IMR-90 (cell line): Measurements from ENCODE around the gene HSD11B1L. TPM values are rescaled to one million over a fixed set of nuclear protein-coding genes. Genes with fewer than 3 reads are reported as not detected.

Experiments
- ATAC-seq: fragments of 200-7000 bp; cut with Tn5 transposase; 2 replicates; pipeline ENCODE4 v1.9.1; 2020; ENCODE audit warnings: low read depth, mild to moderate bottlenecking, moderate library complexity
- BruUV-seq: library from RNA; stranded (reverse); fragments of 400-500 nt; replicated peaks from 2 replicates; lab custom pipeline; 2021; lab: Mats Ljungman, UMichigan
- CTCF ChIA-PET: fragments of 300-600 bp; formaldehyde crosslinking; extraction: SDS; loops from one replicate; lab custom pipeline; 2021; ENCODE audit warnings: antibody characterized with exemption; lab: Yijun Ruan, JAX
- POLR2A ChIA-PET: fragments of 300-600 bp; sonication (Branson Sonifier 250); formaldehyde crosslinking; loops from one replicate; lab custom pipeline; 2022; ENCODE audit warnings: antibody characterized with exemption; ENCODE audit not compliant: unreplicated experiment; lab: Charles Lee
- DNase-seq: peaks from one replicate; pipeline ENCODE4 v3.0.0; 2013
- H2AFZ ChIP-seq: replicated peaks from 2 replicates; pipeline ENCODE3; 2013; ENCODE audit warnings: low read length, mild to moderate bottlenecking; ENCODE audit not compliant: poor library complexity
- H2AK5ac ChIP-seq: 2 replicates; pipeline ENCODE4 v1.6.1; 2013; ENCODE audit warnings: low read depth, low read length, inconsistent platforms
- H2AK9ac ChIP-seq: replicated peaks from 2 replicates; pipeline ENCODE3; 2013; ENCODE audit warnings: mild to moderate bottlenecking, low read depth, low read length, moderate library complexity; ENCODE audit not compliant: poor library complexity
- H2BK120ac ChIP-seq: 2 replicates; pipeline ENCODE4 v1.6.1; 2013; ENCODE audit warnings: low read depth, low read length, inconsistent platforms
- H2BK15ac ChIP-seq: 3 replicates; pipeline ENCODE4 v1.6.1; 2013; ENCODE audit warnings: low read depth, low read length, inconsistent platforms
- H2BK20ac ChIP-seq: 2 replicates; pipeline ENCODE4 v1.6.1; 2013; ENCODE audit warnings: low read depth, mild to moderate bottlenecking, inconsistent platforms, low read length, moderate library complexity
- H2BK5ac ChIP-seq: 2 replicates; pipeline ENCODE4 v1.6.1; 2013; ENCODE audit warnings: mild to moderate bottlenecking, low read depth, low read length, inconsistent platforms; ENCODE audit not compliant: poor library complexity, severe bottlenecking
- H3K14ac ChIP-seq: replicated peaks from 2 replicates; pipeline ENCODE4 v1.6.1; 2013; ENCODE audit warnings: low read depth, low read length, inconsistent platforms
- H3K18ac ChIP-seq: 2 replicates; pipeline ENCODE4 v1.6.1; 2013; ENCODE audit warnings: low read depth, low read length, control low read depth
- H3K23ac ChIP-seq: 2 replicates; pipeline ENCODE4 v1.6.1; 2013; ENCODE audit warnings: low read depth, low read length, inconsistent platforms
- H3K27ac ChIP-seq: 2 replicates; pipeline ENCODE4 v1.5.1; 2013; ENCODE audit warnings: mild to moderate bottlenecking, control low read depth, low read length; ENCODE audit not compliant: insufficient read depth
- H3K27me3 ChIP-seq: 2 replicates; pipeline ENCODE4 v1.6.1; 2013; ENCODE audit warnings: low read length; ENCODE audit not compliant: control insufficient read depth, insufficient read depth
- H3K36me3 ChIP-seq: 2 replicates; pipeline ENCODE4 v1.6.1; 2013; ENCODE audit warnings: low read length, mixed read lengths; ENCODE audit not compliant: control insufficient read depth, insufficient read depth
- H3K4ac ChIP-seq: 2 replicates; pipeline ENCODE4 v1.6.1; 2013; ENCODE audit warnings: low read depth, low read length, inconsistent platforms
- H3K4me1 ChIP-seq: 2 replicates; pipeline ENCODE4 v1.6.1; 2013; ENCODE audit warnings: low read length, mixed read lengths; ENCODE audit not compliant: control insufficient read depth, insufficient read depth
- H3K4me2 ChIP-seq: 2 replicates; pipeline ENCODE4 v1.6.1; 2013; ENCODE audit warnings: low read depth, mild to moderate bottlenecking, control low read depth, low read length, moderate library complexity
- H3K4me3 ChIP-seq: 2 replicates; pipeline ENCODE4 v1.5.1; 2013; ENCODE audit warnings: low read depth, mild to moderate bottlenecking, control low read depth, low read length, moderate library complexity; ENCODE audit not compliant: insufficient read depth
- H3K56ac ChIP-seq: 2 replicates; pipeline ENCODE4 v1.6.1; 2013; ENCODE audit warnings: low read length, inconsistent platforms; ENCODE audit not compliant: insufficient read depth; ENCODE audit errors: extremely low read depth
- H3K79me1 ChIP-seq, 2 experiments: 2 replicates each; pipeline ENCODE4 v1.6.1; 2013; ENCODE audit warnings: low read length in 2 of 2, inconsistent platforms in 1 of 2, low read depth in 1 of 2
- H3K9ac ChIP-seq: 2 replicates; pipeline ENCODE4 v1.6.1; 2013; ENCODE audit warnings: low read depth, low read length, control low read depth
- H3K9me1 ChIP-seq: 2 replicates; pipeline ENCODE4 v1.6.1; 2013; ENCODE audit warnings: low read length, inconsistent platforms; ENCODE audit not compliant: insufficient read depth
- H3K9me3 ChIP-seq: 2 replicates; pipeline ENCODE4 v1.6.1; 2013; ENCODE audit warnings: low read length; ENCODE audit not compliant: control insufficient read depth, insufficient read depth
- H4K20me1 ChIP-seq: 2 replicates; pipeline ENCODE4 v1.6.1; 2013; ENCODE audit warnings: low read length, inconsistent platforms; ENCODE audit not compliant: insufficient read depth
- H4K5ac ChIP-seq: 2 replicates; pipeline ENCODE4 v1.6.1; 2013; ENCODE audit warnings: mild to moderate bottlenecking, low read depth, low read length, control low read depth
- H4K8ac ChIP-seq, 2 experiments: 2 replicates each; pipeline ENCODE4 v1.6.1; 2013; ENCODE audit warnings: low read depth in 2 of 2, low read length in 2 of 2, control low read depth in 1 of 2, inconsistent platforms in 1 of 2
- H4K91ac ChIP-seq: 2 replicates; pipeline ENCODE4 v1.6.1; 2013; ENCODE audit warnings: low read depth, low read length, inconsistent platforms; ENCODE audit not compliant: insufficient read depth
- CHD1 ChIP-seq: IDR thresholded peaks from 2 replicates; pipeline ENCODE4 v1.6.1; 2012; ENCODE audit warnings: low read depth, low read length, improper control_type of control experiment
- FOS ChIP-seq: fragments of 150-350 bp; IDR thresholded peaks from 2 replicates; pipeline ENCODE4 v1.6.1; 2016; ENCODE audit warnings: low read depth, low read length
- MAFK ChIP-seq: IDR thresholded peaks from 2 replicates; pipeline ENCODE4 v1.6.1; 2012; ENCODE audit warnings: low read depth, low read length, improper control_type of control experiment
- MAZ ChIP-seq: IDR thresholded peaks from 2 replicates; pipeline ENCODE4 v1.6.1; 2012; ENCODE audit warnings: low read depth, mild to moderate bottlenecking, low read length, improper control_type of control experiment, moderate library complexity, borderline replicate concordance
- MXI1 ChIP-seq: IDR thresholded peaks from 2 replicates; pipeline ENCODE4 v1.6.1; 2012; ENCODE audit warnings: low read depth, mild to moderate bottlenecking, low read length, moderate library complexity, borderline replicate concordance
- POLR2A ChIP-seq: IDR thresholded peaks from 2 replicates; pipeline ENCODE4 v1.6.1; 2012; ENCODE audit warnings: mild to moderate bottlenecking, low read depth, low read length
- RAD21 ChIP-seq: IDR thresholded peaks from 2 replicates; pipeline ENCODE4 v1.6.1; 2012; ENCODE audit warnings: low read length, improper control_type of control experiment
- RCOR1 ChIP-seq: IDR thresholded peaks from 2 replicates; pipeline ENCODE4 v1.6.1; 2012; ENCODE audit warnings: mild to moderate bottlenecking, low read length, improper control_type of control experiment; ENCODE audit not compliant: insufficient replicate concordance
- RFX5 ChIP-seq: IDR thresholded peaks from 2 replicates; pipeline ENCODE4 v1.8.0; 2012; ENCODE audit warnings: low read depth, mild to moderate bottlenecking, low read length, moderate library complexity
- SMC3 ChIP-seq: fragments of 150-350 bp; IDR thresholded peaks from 2 replicates; pipeline ENCODE4 v1.6.1; 2016; ENCODE audit warnings: low read depth, mild to moderate bottlenecking, antibody characterized with exemption, low read length, moderate library complexity
- WGBS, 2 experiments: methylation state at CpG; one replicate each; pipeline versions ENCODE4 v1.1.5 to v1.1.7; 2013; ENCODE audit warnings: missing lambda C conversion rate in 2 of 2; ENCODE audit not compliant: insufficient read length in 1 of 2; ENCODE audit errors: extremely low coverage in 2 of 2; 5-methylcytosine and 5-hydroxymethylcytosine counted together
- dilution Hi-C: fragments of 300-500 bp; cut with HindIII; formaldehyde crosslinking; loops from one replicate; pipeline ENCODE4 v1.14.3; 2018; ENCODE audit warnings: low sequenced_read_pairs; ENCODE audit not compliant: unreplicated experiment
- in situ Hi-C: fragments of 300-500 bp; cut with MboI; formaldehyde crosslinking; loops from 3 replicates; pipeline ENCODE4 v1.14.3; 2019; ENCODE audit warnings: low sequenced_read_pairs, inconsistent platforms, mixed read lengths
- intact Hi-C: fragments of 100-400 bp; cut with micrococcal nuclease; formaldehyde crosslinking; loops from 2 replicates; pipeline ENCODE4 v1.10.0; 2022
- polyA plus RNA-seq, 3 experiments: library from polyadenylated mRNA; depleted of rRNA; stranded (reverse); fragments of >200 nt; gene quantifications; 2 replicates each; pipeline ENCODE4 v1.2.3, GENCODE V29; 2012; ENCODE audit warnings: low replicate concordance in 1 of 3
- total RNA-seq: library from RNA; depleted of rRNA; stranded (reverse); fragments of >200 nt; gene quantifications from 2 replicates; pipeline ENCODE4 v1.2.3, GENCODE V29; 2012
- TF ChIP-seq, protein P1 (sequence below): conservative IDR thresholded peaks from 2 replicates; pipeline ENCODE4 v1.5.1; 2012; ENCODE audit warnings: mild to moderate bottlenecking, low read depth, low read length, improper control_type of control experiment
- TF ChIP-seq, protein P2 (sequence below): fragments of 150-350 bp; IDR thresholded peaks from 2 replicates; pipeline ENCODE4 v1.6.1; 2017; ENCODE audit warnings: mild to moderate bottlenecking, antibody characterized with exemption, low read length, low read depth

HSD11B1L gene
- total and polyA plus RNA-seq, 2 of the 4 experiments (the other 2 are of a cell fraction), result 2.2 to 7.2 TPM

DNA sequence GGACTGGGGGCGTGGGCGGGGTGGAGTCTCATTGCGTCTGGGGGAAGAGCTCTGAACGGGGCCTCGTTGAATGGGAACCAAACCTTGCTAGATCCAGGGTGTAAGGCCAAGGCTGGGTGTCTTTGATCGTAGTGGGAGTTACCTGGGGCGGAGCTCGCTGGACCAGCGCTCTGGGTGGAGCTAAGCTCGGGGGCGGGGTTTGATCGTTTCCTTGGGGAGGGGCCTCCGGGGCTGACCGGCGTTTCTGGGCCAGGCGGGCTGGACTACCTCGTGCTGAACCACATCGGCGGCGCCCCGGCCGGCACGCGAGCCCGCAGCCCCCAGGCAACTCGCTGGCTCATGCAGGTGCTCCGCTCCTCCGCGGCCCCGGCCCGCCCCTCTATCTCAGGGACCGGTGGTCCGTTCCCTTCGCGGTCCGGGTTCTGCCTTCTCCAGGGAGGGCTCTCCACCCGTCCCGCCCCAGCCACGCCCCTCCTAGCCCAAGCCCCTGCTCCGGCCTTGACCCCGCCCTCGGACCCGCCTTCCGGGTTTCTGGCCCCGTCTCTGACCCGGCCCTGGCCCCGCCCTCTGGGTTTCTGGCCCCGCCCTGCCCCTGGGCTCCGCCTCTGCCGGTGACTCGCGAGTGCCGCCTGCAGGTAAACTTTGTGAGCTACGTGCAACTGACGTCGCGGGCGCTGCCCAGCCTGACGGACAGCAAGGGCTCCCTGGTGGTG lies 6.0 kb downstream of the HSD11B1L start (continued):
- peak; percentile 43 for TF ChIP-seq SMC3
- no peak for TF ChIP-seq CHD1

DNA sequence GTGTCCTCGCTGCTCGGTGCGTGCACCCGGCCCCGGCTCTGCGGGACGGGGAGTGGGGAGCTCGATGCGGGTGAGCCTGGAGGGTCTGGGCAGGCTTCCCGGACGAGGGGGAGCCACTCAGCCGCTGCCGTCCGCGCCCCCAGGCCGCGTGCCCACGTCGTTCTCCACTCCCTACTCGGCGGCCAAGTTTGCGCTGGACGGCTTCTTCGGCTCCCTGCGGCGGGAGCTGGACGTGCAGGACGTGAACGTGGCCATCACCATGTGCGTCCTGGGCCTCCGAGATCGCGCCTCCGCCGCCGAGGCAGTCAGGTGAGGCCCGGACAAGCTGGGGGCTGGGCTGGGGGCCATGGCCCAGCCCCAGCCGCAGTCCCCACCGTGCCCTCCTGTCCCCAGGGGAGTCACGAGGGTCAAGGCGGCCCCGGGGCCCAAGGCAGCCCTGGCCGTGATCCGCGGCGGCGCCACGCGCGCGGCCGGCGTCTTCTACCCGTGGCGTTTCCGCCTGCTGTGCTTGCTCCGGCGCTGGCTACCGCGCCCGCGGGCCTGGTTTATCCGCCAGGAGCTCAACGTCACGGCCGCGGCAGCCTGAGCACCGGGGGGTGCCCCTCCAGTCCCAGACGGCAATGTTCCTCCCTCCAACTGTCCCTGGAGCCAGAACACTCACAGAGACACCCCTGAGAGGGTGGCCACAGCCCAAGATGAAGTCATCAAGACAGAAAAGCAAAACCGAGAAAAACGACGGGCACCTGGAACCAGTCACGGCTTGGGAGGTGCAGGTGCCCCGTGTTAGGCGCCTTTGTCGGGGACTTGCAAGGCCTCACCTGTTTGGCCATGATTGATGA lies 6.8 kb downstream of the HSD11B1L start:
- Histone ChIP-seq H4K20me1 (peaks cover 25% of the 10 kb centered on the region), H3K36me3 (peaks cover 14% of the 10 kb centered on the region), H4K91ac (no peak overlapping the region), H3K9me1 (peaks cover 3% of the 10 kb centered on the region; the same call in 1 of the 2 replicates), H3K56ac (no peak overlapping the region), H3K4ac (no peak overlapping the region), H3K18ac (no peak overlapping the region), H2AK5ac (0 out of 2 replicates have a peak overlapping the region, but pooled peaks have one; percentile 3), H2AFZ (peak overlapping the region; percentile 92), H2BK20ac (no peak overlapping the region), H3K4me3 (peak overlapping the region; percentile 32), H3K9me3 (no peaks in the 10 kb centered on the region), H3K9ac (peak overlapping the region; percentile 2), H3K14ac (no peak overlapping the region), H2BK120ac (no peak overlapping the region), H3K4me2 (peak overlapping the region; percentile 17), H3K79me1 (peaks cover 0 to 19% of the 10 kb centered on the region in 2 experiments; a peak in 1 of 4 replicates), H3K23ac (no peak overlapping the region), H2AK9ac (peak overlapping the region; percentile 47), H4K8ac (peak overlapping the region in 1 of 2 experiments; percentile 77; a peak in 2 of 4 replicates), H3K4me1 (peaks cover 2% of the 10 kb centered on the region; the same call in 1 of the 2 replicates), H4K5ac (no peak overlapping the region), H2BK15ac (no peak overlapping the region), H2BK5ac (no peak overlapping the region), H3K27me3 (no peaks in the 10 kb centered on the region), H3K27ac (no peak overlapping the region)
- ATAC-seq (no peak), DNase-seq (no peak)
- ChIA-PET POLR2A (no interaction called here), CTCF (interaction anchor here (1.5 kb wide), 1 partner anchor 103 kb away, joined by 3 read pairs; the partner anchor contains the start of gene DUS3L)
- 54% methylated on average over 53 of the region's 76 CpGs; no CpG with 5 or more reads in 1 of the 2 experiments for WGBS, 2 experiments
- intact Hi-C loops, result no loop called here
- dilution Hi-C loops, result no loop called here
- no TSS peak for BruUV-seq
- in situ Hi-C loops, result no loop called here
- TF ChIP-seq RCOR1 (no peak), SMC3 (no peak), RAD21 (no peak), MAZ (no peak), CHD1 (no peak), RFX5 (no peak), POLR2A (no peak), FOS (no peak), MXI1 (no peak), MAFK (no peak)
- TF ChIP-seq, protein P1, sequence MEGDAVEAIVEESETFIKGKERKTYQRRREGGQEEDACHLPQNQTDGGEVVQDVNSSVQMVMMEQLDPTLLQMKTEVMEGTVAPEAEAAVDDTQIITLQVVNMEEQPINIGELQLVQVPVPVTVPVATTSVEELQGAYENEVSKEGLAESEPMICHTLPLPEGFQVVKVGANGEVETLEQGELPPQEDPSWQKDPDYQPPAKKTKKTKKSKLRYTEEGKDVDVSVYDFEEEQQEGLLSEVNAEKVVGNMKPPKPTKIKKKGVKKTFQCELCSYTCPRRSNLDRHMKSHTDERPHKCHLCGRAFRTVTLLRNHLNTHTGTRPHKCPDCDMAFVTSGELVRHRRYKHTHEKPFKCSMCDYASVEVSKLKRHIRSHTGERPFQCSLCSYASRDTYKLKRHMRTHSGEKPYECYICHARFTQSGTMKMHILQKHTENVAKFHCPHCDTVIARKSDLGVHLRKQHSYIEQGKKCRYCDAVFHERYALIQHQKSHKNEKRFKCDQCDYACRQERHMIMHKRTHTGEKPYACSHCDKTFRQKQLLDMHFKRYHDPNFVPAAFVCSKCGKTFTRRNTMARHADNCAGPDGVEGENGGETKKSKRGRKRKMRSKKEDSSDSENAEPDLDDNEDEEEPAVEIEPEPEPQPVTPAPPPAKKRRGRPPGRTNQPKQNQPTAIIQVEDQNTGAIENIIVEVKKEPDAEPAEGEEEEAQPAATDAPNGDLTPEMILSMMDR, result no peak
- TF ChIP-seq, protein P2, sequence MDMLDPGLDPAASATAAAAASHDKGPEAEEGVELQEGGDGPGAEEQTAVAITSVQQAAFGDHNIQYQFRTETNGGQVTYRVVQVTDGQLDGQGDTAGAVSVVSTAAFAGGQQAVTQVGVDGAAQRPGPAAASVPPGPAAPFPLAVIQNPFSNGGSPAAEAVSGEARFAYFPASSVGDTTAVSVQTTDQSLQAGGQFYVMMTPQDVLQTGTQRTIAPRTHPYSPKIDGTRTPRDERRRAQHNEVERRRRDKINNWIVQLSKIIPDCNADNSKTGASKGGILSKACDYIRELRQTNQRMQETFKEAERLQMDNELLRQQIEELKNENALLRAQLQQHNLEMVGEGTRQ, result no peak
